ENCODE data around the gene CAPZA2.
A peak's percentile ranks its signal among the peaks of the same experiment; 100 is the strongest.

The CAPZA2 gene

DNA sequence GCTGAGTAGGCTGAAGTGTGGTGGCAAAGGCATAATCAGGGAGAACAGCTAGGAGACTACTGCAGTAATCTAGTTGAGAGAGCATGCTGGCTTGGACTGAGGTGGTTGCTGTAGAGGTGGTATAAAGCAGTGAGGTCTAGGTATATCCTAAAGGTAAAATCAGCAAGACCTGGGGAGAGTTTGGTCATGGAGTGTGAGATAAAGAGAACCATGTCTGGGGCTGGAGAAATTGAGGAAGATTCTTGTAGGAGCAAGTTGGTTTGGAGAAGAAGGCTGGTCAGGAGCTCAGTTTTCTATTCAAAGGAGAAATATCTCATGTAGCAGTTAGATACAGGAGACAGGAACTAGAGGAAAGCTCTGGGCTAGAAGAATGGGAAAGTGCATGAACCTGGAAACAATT is 58.0 kb downstream of the CAPZA2 start:
- no peak overlapping the region for H3K4me3 ChIP-seq
- DNase-seq = no peak
- H3K27me3 ChIP-seq = no peaks in the 10 kb centered on the region
- TF ChIP-seq, protein P1, sequence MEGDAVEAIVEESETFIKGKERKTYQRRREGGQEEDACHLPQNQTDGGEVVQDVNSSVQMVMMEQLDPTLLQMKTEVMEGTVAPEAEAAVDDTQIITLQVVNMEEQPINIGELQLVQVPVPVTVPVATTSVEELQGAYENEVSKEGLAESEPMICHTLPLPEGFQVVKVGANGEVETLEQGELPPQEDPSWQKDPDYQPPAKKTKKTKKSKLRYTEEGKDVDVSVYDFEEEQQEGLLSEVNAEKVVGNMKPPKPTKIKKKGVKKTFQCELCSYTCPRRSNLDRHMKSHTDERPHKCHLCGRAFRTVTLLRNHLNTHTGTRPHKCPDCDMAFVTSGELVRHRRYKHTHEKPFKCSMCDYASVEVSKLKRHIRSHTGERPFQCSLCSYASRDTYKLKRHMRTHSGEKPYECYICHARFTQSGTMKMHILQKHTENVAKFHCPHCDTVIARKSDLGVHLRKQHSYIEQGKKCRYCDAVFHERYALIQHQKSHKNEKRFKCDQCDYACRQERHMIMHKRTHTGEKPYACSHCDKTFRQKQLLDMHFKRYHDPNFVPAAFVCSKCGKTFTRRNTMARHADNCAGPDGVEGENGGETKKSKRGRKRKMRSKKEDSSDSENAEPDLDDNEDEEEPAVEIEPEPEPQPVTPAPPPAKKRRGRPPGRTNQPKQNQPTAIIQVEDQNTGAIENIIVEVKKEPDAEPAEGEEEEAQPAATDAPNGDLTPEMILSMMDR (IDR thresholded peaks at IDR 0.05) = no peak
- H3K27ac ChIP-seq = no peak overlapping the region
- intact Hi-C loops (cut with DNase I; ENCODE audit: low total_unique reads) = loop anchor here (10.0 kb wide), 1 partner anchor 56 kb away; the partner anchor contains the start of gene CAPZA2
- H3K36me3 ChIP-seq = peaks cover 40 to 45% (median 43%) of the 10 kb centered on the region in 3 donors
- H3K9me3 ChIP-seq = no peaks in the 10 kb centered on the region
- H3K4me1 ChIP-seq = no peaks in the 10 kb centered on the region

DNA sequence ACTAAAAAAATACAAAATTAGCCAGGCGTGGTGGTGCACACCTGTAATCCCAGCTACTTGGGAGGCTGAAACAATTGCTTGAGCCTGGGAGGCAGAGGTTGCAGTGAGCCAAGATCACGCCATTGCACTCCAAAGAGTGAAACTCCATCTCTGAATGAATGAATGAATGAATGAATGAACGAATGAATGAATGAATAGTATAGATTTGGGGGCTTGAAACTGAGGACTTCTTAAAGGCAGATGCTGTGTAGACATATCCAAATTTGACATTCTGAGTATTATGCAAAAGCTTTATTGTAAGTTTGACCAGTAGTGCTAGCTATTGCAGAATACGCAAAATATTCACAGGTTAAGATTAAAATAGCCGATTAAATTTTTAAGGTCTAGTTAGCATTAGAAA is 60.2 kb downstream of the CAPZA2 start:
- DNase-seq = no peak
- Histone ChIP-seq H3K36me3 (peaks cover 21 to 23% (median 23%) of the 10 kb centered on the region in 3 donors), H3K4me1 (no peaks in the 10 kb centered on the region), H3K27me3 (no peaks in the 10 kb centered on the region), H3K4me3 (no peak overlapping the region), H3K9me3 (no peaks in the 10 kb centered on the region), H3K27ac (no peak overlapping the region)
- TF ChIP-seq, protein P1 (IDR thresholded peaks at IDR 0.05) = no peak
- intact Hi-C loops (cut with DNase I; ENCODE audit: low total_unique reads) = loop anchor here (10.0 kb wide), 1 partner anchor 58 kb away; the partner anchor contains the start of gene CAPZA2

DNA sequence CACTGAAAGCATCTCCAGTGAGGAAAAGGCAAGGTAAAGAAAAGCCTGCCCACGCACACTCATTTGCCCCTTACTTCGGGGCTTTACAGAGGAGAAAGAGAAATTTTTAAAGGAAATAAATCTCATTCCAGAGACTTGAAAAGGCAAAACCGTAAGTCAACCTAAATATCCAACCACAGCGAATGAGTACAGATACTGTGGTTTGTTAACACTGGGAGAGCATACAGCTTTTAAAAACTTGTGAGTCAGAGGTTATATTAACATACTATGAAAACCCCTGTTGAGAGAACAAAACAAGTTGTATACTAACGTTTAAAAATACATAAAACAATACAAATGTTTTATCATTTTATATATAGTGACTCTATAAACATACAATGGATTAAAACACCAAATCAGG is 62.4 kb downstream of the CAPZA2 start:
- DNase-seq = no peak
- Histone ChIP-seq H3K4me3 (no peak overlapping the region), H3K9me3 (no peaks in the 10 kb centered on the region), H3K36me3 (peaks cover under 1 to 6% (median 4%) of the 10 kb centered on the region in 3 donors), H3K27me3 (no peaks in the 10 kb centered on the region), H3K4me1 (no peaks in the 10 kb centered on the region), H3K27ac (no peak overlapping the region)
- TF ChIP-seq, protein P1 (IDR thresholded peaks at IDR 0.05) = no peak
- intact Hi-C loops (cut with DNase I; ENCODE audit: low total_unique reads) = loop anchor here (5.0 to 10.0 kb wide), 2 partner anchors 60 to 473 kb away; partner anchors contain the start of gene CAPZA2

DNA sequence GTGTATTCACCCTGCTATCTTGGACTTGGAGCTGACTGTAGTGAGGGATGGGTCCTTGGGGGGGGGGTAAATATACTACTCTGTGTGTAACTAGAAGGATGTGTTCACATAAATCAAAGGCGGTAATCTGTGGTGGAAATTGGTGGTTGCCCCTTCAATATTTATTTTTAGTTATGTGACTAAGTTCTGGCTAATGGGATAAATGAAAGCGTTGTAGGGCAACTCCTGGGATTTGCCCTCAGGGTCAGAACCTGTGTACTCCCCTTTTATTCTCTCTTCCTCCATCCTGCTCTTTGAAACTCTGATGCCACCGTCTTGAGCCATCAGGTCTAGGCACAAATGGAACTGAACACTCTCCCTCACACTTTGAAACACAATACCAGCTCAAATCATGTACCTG is 66.6 kb downstream of the CAPZA2 start:
- H3K9me3 ChIP-seq = no peaks in the 10 kb centered on the region
- peaks cover 0 to 5% (median 1%) of the 10 kb centered on the region in 4 donors for H3K4me1 ChIP-seq
- H3K27ac ChIP-seq = no peak overlapping the region
- intact Hi-C loops (cut with DNase I; ENCODE audit: low total_unique reads) = loop anchor here (5.0 to 10.0 kb wide), 2 partner anchors 64 to 468 kb away; partner anchors contain the start of gene CAPZA2
- DNase-seq = no peak
- H3K27me3 ChIP-seq = no peaks in the 10 kb centered on the region
- H3K36me3 ChIP-seq = no peaks in the 10 kb centered on the region
- TF ChIP-seq, protein P1 (IDR thresholded peaks at IDR 0.05) = no peak
- no peak overlapping the region for H3K4me3 ChIP-seq

DNA sequence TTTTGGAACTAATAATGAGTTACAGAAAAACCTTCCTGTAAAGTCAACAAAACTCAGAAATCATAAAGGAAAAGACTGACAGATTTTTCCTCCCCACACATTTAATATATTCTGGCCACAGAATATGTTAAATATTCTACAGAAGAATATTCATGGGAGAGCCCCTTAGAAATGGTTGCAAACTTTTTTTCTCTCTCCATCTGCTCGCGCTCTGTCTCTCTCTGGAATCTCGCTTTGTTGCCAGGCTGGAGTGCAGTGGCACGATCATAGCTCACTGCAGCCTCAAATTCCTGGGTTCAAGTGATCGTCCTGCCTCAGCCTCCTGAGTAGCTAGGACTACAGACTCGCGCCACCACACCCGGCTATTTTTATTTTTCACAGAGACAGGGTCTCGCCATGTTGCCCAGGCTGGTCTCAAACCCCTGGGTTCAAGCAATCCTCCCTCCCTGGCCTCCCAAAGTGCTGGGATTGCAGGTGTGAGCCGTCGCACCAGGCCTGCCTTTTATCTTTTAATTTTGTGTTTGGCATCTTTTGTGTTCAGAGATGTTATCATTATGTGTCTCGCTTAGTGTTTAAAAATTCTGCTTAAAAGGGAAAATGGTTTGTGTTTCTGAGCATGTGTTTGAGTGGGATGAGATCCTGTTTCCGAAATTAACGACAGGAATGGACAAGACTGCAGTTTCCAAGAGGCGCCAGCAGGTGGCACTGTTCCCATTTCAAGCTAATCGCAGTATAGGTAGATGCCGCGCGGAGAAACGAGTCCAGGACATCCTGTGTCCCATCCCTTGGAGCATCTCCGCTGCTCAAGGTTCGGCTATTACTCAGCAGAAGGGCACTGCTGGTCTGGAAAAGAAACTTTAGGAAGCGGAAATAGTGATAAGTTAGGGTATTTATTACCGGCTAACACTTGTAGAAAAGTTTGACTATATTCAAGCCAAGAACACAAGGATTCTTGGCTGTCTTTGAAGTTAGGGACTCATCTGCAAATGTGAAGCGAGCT is 67.8 kb downstream of the CAPZA2 start:
- peak; percentile 84 to 87 for DNase-seq
- H3K4me1 ChIP-seq = peaks cover 0 to 5% (median 1%) of the 10 kb centered on the region in 4 donors
- H3K27ac ChIP-seq = no peak overlapping the region
- H3K9me3 ChIP-seq = no peaks in the 10 kb centered on the region
- intact Hi-C loops (cut with DNase I; ENCODE audit: low total_unique reads) = loop anchor here (5.0 to 10.0 kb wide), 4 partner anchors 55 to 467 kb away; partner anchors contain the start of gene CAPZA2
- no peak overlapping the region for H3K4me3 ChIP-seq
- H3K27me3 ChIP-seq = no peaks in the 10 kb centered on the region
- H3K36me3 ChIP-seq = no peaks in the 10 kb centered on the region
- TF ChIP-seq, protein P1 (IDR thresholded peaks at IDR 0.05) = peak; percentile 91
